Left lobe of liver (tissue), 2 donors: ENCODE results near the gene TASP1. TPM values are rescaled to one million over a fixed set of nuclear protein-coding genes. Genes with fewer than 3 reads are reported as not detected.
"Not testable (repeated sequence)": the region's sequence is repeated elsewhere in the genome, so short reads cannot be mapped to it uniquely, and the experiment has no call there.

Experiments
- ATAC-seq: fragments of 200-7000 bp; cut with Tn5 transposase; one replicate; pipeline ENCODE4 v1.9.1; 2020; ENCODE audit warnings: mild to moderate bottlenecking, moderate library complexity
- DNase-seq: peaks from one replicate; pipeline ENCODE4 v3.0.0-alpha.2; 2020; ENCODE audit warnings: low spot score
- total RNA-seq: library from RNA; stranded (reverse); gene quantifications from one replicate; pipeline ENCODE4 v1.2.1, GENCODE V29; 2021
- donor health status: DM: no; HTN: no; CAD: no; lungs with moderate emphysema.
- donor health status: DM: no; HTN: yes; CAD: no.

The TASP1 gene
- total RNA-seq, 1 donor from 2014 or later = 5.1 TPM

GRCh38 chr20:13507646-13508045 is 131.1 kb downstream of the TASP1 start:
- ATAC-seq (no peak), DNase-seq (no peak)

- DNase-seq (no peak), ATAC-seq (no peak)
Observed at GRCh38 chr20:13501500-13501899, 137.2 kb downstream of the TASP1 start.

GRCh38 chr20:13494019-13494418 is 144.7 kb downstream of the TASP1 start:
- no peak for DNase-seq
- no peak for ATAC-seq

GRCh38 chr20:13493143-13493542 is 145.6 kb downstream of the TASP1 start:
- ATAC-seq (no peak), DNase-seq (no peak)

GRCh38 chr20:13492001-13492481 is 146.7 kb downstream of the TASP1 start:
- ATAC-seq (peak; percentile 67), DNase-seq (no peak)

GRCh38 chr20:13487202-13487601 is 151.5 kb downstream of the TASP1 start:
- no peak for ATAC-seq
- no peak for DNase-seq

- DNase-seq = no peak
Observed at GRCh38 chr20:13486694-13487093, 152.0 kb downstream of the TASP1 start.

GRCh38 chr20:13485576-13485975 is 153.2 kb downstream of the TASP1 start:
- DNase-seq = no peak
- no peak for ATAC-seq

More at GRCh38 chr20:13486694-13487093, 152.0 kb downstream of the TASP1 start:
- ATAC-seq = no peak

GRCh38 chr20:13485019-13485418 is 153.7 kb downstream of the TASP1 start:
- DNase-seq = not testable (repeated sequence)

GRCh38 chr20:13483472-13483871 is 155.3 kb downstream of the TASP1 start:
- DNase-seq, ATAC-seq: not testable (repeated sequence)

More at GRCh38 chr20:13485019-13485418, 153.7 kb downstream of the TASP1 start:
- not testable (repeated sequence) for ATAC-seq

GRCh38 chr20:13478366-13478765 is 160.4 kb downstream of the TASP1 start:
- ATAC-seq = no peak
- no peak for DNase-seq

GRCh38 chr20:13474467-13474866 is 164.3 kb downstream of the TASP1 start:
- DNase-seq = no peak

GRCh38 chr20:13469262-13469661 is 169.5 kb downstream of the TASP1 start:
- ATAC-seq (no peak), DNase-seq (no peak)

More at GRCh38 chr20:13474467-13474866, 164.3 kb downstream of the TASP1 start:
- ATAC-seq = no peak

- no peak for ATAC-seq
- no peak for DNase-seq
Observed at GRCh38 chr20:13468166-13468565, 170.6 kb downstream of the TASP1 start.

GRCh38 chr20:13464702-13465101 is 174.0 kb downstream of the TASP1 start:
- ATAC-seq (no peak), DNase-seq (no peak)

GRCh38 chr20:13461849-13462458 is 176.8 kb downstream of the TASP1 start:
- no peak for ATAC-seq
- DNase-seq = no peak

- DNase-seq (no peak), ATAC-seq (peak; percentile 80)
Observed at GRCh38 chr20:13458860-13459451, 179.8 kb downstream of the TASP1 start.

GRCh38 chr20:13457487-13457886 is 181.2 kb downstream of the TASP1 start:
- no peak for DNase-seq

GRCh38 chr20:13455713-13456112 is 183.0 kb downstream of the TASP1 start:
- DNase-seq = peak; percentile 86
- ATAC-seq = peak; percentile 59

More at GRCh38 chr20:13457487-13457886, 181.2 kb downstream of the TASP1 start:
- ATAC-seq = no peak

- ATAC-seq (no peak), DNase-seq (no peak)
Observed at GRCh38 chr20:13453367-13453766, 185.4 kb downstream of the TASP1 start.

- peak; percentile 90 for DNase-seq
- peak; percentile 90 for ATAC-seq
Observed at GRCh38 chr20:13452470-13453124, 186.1 kb downstream of the TASP1 start.
